NOMO-1 treated with dmso at 0.1 percent for 144 hours (cell line): ENCODE results near the gene TMEM39B.
"Not testable (repeated sequence)": the region's sequence is repeated elsewhere in the genome, so short reads cannot be mapped to it uniquely, and the experiment has no call there.

Experiments used
- DNase-seq: peaks from one replicate; lab custom pipeline; 2025; ENCODE audit not compliant: unreplicated experiment; lab: John Stamatoyannopoulos, UW

The TMEM39B gene

GRCh38 chr1:32072622-32073298 lies at the start of gene TMEM39B:
TSS of gene TMEM39B (plus strand) at chr1:32072939. CDS start at chr1:32073048, 109 bp downstream.
- DNase-seq = peak; percentile 96

GRCh38 chr1:32023351-32023750 lies 49.4 kb upstream of the TMEM39B start:
- no peak for DNase-seq

- DNase-seq = no peak
Measured at GRCh38 chr1:32025515-32025914, 47.2 kb upstream of the TMEM39B start.

- no peak for DNase-seq
Measured at GRCh38 chr1:32028746-32029145, 44.0 kb upstream of the TMEM39B start.

GRCh38 chr1:32031578-32032274 lies 41.0 kb upstream of the TMEM39B start:
- DNase-seq = no peak

GRCh38 chr1:32032275-32032615 lies 40.5 kb upstream of the TMEM39B start:
- no peak for DNase-seq

GRCh38 chr1:32035119-32035518 lies 37.6 kb upstream of the TMEM39B start:
- DNase-seq = no peak

- DNase-seq = no peak
Measured at GRCh38 chr1:32040711-32041110, 32.0 kb upstream of the TMEM39B start.

- no peak for DNase-seq
Measured at GRCh38 chr1:32042330-32042729, 30.4 kb upstream of the TMEM39B start.

- DNase-seq = no peak
Measured at GRCh38 chr1:32044234-32044633, 28.5 kb upstream of the TMEM39B start.

GRCh38 chr1:32045772-32046171 lies 27.0 kb upstream of the TMEM39B start:
- DNase-seq = peak; percentile 5

GRCh38 chr1:32047701-32048100 lies 25.0 kb upstream of the TMEM39B start:
- DNase-seq = no peak

- no peak for DNase-seq
Measured at GRCh38 chr1:32048440-32048839, 24.3 kb upstream of the TMEM39B start.

GRCh38 chr1:32051706-32052105 lies 21.0 kb upstream of the TMEM39B start:
- DNase-seq = no peak

- no peak for DNase-seq
Measured at GRCh38 chr1:32052887-32053286, 19.9 kb upstream of the TMEM39B start.

- DNase-seq = no peak
Measured at GRCh38 chr1:32055416-32055815, 17.3 kb upstream of the TMEM39B start.

- no peak for DNase-seq
Measured at GRCh38 chr1:32056598-32056997, 16.1 kb upstream of the TMEM39B start.

- DNase-seq = no peak
Measured at GRCh38 chr1:32060914-32061313, 11.8 kb upstream of the TMEM39B start.

GRCh38 chr1:32062867-32063230 lies 9.9 kb upstream of the TMEM39B start:
- DNase-seq = no peak

- no peak for DNase-seq
Measured at GRCh38 chr1:32063261-32063681, 9.5 kb upstream of the TMEM39B start.

GRCh38 chr1:32065613-32066488 lies 6.9 kb upstream of the TMEM39B start:
- DNase-seq = not testable (repeated sequence)

- peak; percentile 97 for DNase-seq
Measured at GRCh38 chr1:32066489-32066873, 6.3 kb upstream of the TMEM39B start.
